ENCODE results near the gene UVRAG.

DNA sequence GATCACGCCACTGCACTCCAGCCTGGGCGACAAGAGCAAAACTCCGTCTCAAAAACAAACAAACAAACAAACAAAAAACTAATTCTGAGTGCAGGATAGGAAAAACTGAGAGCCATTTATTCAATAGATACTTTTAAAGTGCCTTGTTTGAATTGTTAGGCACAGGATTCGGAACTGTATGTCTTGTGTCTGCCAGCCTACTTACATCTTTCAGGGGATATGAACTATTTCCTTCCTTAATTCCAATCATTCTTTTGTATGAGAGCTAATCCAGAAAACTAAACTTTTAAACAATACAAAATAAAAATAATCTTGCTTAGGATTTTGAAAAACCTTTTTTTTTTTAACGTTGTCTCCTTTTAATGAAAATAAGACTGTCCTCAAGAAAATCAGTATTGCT, 12.6 kb downstream of the UVRAG start:
- TF ChIP-seq, protein P1, sequence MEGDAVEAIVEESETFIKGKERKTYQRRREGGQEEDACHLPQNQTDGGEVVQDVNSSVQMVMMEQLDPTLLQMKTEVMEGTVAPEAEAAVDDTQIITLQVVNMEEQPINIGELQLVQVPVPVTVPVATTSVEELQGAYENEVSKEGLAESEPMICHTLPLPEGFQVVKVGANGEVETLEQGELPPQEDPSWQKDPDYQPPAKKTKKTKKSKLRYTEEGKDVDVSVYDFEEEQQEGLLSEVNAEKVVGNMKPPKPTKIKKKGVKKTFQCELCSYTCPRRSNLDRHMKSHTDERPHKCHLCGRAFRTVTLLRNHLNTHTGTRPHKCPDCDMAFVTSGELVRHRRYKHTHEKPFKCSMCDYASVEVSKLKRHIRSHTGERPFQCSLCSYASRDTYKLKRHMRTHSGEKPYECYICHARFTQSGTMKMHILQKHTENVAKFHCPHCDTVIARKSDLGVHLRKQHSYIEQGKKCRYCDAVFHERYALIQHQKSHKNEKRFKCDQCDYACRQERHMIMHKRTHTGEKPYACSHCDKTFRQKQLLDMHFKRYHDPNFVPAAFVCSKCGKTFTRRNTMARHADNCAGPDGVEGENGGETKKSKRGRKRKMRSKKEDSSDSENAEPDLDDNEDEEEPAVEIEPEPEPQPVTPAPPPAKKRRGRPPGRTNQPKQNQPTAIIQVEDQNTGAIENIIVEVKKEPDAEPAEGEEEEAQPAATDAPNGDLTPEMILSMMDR (conservative IDR thresholded peaks at IDR 0.05; ENCODE audit: low read depth, low read length), result no peak
- TF ChIP-seq FOS (IDR thresholded peaks at IDR 0.05; ENCODE audit: low read depth, low read length) (no peak), POLR2A (IDR thresholded peaks at IDR 0.05; ENCODE audit: low read depth, low read length) (no peak), NFE2L2 (IDR thresholded peaks at IDR 0.05; ENCODE audit: low read depth, low read length) (no peak), MAZ (IDR thresholded peaks at IDR 0.05; ENCODE audit: borderline replicate concordance, low read depth, low read length) (no peak), MAFK (IDR thresholded peaks at IDR 0.05; ENCODE audit: low read depth, low read length) (no peak), CHD1 (IDR thresholded peaks at IDR 0.05; ENCODE audit: low read depth, low read length) (no peak), RAD21 (IDR thresholded peaks at IDR 0.05; ENCODE audit: low read length) (no peak)
- TF ChIP-seq, protein P2, sequence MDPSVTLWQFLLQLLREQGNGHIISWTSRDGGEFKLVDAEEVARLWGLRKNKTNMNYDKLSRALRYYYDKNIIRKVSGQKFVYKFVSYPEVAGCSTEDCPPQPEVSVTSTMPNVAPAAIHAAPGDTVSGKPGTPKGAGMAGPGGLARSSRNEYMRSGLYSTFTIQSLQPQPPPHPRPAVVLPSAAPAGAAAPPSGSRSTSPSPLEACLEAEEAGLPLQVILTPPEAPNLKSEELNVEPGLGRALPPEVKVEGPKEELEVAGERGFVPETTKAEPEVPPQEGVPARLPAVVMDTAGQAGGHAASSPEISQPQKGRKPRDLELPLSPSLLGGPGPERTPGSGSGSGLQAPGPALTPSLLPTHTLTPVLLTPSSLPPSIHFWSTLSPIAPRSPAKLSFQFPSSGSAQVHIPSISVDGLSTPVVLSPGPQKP (IDR thresholded peaks at IDR 0.05; ENCODE audit: borderline replicate concordance, low read depth, low read length), result no peak

Data from IMR-90 (cell line).